GM12892 (cell line): Measurements from ENCODE around the gene RBBP8.

Experiments
- DNase-seq: peaks from one replicate; pipeline ENCODE4 v3.0.0; 2011; ENCODE audit not compliant: insufficient read length
- FAIRE-seq: peaks from 2 replicates; lab custom pipeline; 2011; peaks lifted over from hg19 to GRCh38; lab: Jason Lieb, UNC
- POLR2A ChIP-seq: IDR thresholded peaks from 2 replicates; pipeline ENCODE4 v1.6.1; 2011; ENCODE audit warnings: low read depth, low read length, control low read depth
- POLR2AphosphoS5 ChIP-seq: IDR thresholded peaks from 2 replicates; pipeline ENCODE4 v1.6.1; 2011; ENCODE audit warnings: low read depth, low read length, control low read depth
- TAF1 ChIP-seq: IDR thresholded peaks from 2 replicates; pipeline ENCODE4 v1.6.1; 2011; ENCODE audit warnings: low read depth, mild to moderate bottlenecking, control low read depth, low read length, borderline replicate concordance

The RBBP8 gene

DNA sequence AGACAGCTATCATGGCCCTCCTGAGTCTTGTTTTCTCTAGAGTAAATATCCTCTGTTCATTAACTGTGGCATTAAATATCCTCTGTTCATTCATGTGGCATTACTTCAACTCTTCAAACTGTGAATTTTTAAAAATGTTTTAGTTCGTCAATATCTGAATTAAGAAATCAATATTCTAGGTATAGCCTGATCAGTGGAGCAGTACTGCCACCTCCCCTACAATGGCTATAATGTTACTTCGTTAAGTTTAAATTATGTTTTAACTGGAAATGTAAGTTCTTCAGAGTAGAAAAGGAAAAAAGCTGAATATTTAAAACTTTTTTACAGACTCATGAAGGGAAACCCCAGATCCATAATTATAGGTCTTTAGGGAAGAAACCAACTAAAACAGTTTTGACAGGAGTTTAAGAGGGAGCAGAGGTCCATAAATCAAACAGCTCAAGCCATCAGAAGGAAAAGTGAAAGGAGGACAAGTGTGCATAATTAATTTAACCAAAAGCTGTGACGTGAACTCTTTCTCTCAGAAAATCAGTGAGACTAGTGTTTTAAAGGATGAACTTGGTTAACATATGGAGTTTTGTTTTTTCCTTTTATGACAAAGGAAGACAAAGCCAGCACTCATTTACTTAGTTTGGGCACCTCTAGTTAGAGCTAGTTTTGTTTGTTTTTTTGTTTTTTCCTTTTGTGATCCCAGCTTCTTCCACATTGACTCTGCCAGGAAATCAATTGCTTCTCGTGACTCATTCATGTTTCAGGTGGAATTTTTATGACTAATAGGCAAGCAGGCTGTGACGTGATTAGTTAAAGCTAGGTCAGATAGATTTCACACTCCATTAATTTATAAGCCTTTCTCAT, 44.9 kb downstream of the RBBP8 start:
- TF ChIP-seq POLR2A = no peak
- no peak for TF ChIP-seq POLR2AphosphoS5
- TF ChIP-seq TAF1 = no peak
- no peak for DNase-seq
- FAIRE-seq = peak; percentile 60

DNA sequence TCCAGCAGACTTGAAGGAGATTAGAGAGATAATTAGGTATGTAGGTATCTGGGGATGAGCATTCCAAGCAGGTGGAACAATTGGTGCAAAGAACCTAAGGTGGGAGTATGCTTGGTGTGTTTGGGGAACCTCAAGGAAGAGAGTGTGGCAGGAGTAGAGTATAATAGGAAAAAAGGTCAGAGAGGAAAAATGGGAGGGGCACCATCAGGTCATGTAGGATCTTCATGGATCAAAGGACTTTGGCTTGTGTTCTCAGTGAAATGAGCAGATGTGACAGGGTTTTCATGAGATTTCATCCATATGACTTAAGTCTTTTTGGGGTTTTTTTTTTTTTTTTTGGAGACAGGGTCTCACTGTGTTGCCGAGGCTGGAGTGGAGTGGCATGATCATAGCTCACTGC, 47.3 kb downstream of the RBBP8 start:
- DNase-seq = no peak
- TF ChIP-seq POLR2AphosphoS5 = no peak
- no peak for TF ChIP-seq POLR2A
- TF ChIP-seq TAF1 = no peak
- FAIRE-seq = peak; percentile 60

DNA sequence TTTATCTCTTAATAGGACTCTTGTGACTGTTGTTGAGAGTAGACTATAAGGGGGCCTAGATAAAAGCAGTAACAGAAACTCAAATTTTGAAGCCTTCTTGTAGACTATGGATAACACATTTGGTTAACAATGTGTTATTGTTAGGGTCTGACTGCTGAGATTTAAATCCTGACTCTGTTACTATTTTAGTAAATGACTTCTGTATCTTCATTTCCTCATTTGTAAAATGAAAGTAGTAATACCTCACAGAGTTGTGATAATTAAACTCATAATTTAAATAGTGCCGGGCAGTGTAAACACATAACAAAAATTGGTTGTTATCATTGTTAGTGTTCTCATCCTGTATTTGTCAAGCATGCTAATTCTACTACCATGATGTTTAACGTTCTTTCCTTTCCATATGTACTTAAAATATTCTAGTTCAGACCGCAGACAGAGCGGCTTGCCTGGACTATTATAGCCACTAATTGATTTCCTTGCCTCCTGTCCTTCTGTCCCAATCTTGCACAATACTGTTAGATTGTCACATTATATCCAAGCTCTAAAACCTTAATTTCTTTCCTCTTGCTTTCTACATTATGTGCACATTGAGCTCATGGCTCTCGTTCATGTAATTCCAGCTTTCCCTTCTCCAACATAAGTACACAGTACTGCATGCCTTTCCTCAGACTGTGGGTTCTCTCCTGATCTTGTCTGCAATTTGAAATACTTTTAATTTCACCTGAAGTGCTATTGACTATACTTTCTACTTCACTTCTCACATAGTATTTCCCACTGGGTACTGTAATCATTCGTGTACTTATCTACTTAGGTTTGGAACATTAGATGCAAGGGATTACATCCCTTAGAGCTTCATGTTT, 48.4 kb downstream of the RBBP8 start:
- DNase-seq (no peak), FAIRE-seq (peak; percentile 73)
- TF ChIP-seq POLR2A = no peak
- no peak for TF ChIP-seq TAF1
- no peak for TF ChIP-seq POLR2AphosphoS5

DNA sequence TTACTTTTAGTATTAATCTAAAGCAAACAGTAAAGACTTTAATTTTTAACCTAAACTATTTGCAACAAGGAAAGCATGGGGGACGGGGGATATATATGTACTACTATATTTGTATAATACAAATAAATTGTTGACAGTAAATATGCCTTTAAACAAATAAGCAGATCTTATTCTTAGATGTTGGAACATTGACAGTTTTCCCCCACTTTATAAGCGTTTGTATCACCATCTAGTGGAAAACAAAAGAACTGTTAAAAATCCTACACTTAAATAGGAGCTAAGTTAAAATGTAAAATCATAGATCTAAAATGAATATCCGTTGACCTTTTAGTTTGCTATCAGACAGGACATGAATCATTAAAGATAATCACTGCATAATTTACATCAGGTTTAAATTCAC, 50.0 kb downstream of the RBBP8 start:
- DNase-seq = no peak
- TF ChIP-seq POLR2A (no peak), TAF1 (no peak), POLR2AphosphoS5 (no peak)

DNA sequence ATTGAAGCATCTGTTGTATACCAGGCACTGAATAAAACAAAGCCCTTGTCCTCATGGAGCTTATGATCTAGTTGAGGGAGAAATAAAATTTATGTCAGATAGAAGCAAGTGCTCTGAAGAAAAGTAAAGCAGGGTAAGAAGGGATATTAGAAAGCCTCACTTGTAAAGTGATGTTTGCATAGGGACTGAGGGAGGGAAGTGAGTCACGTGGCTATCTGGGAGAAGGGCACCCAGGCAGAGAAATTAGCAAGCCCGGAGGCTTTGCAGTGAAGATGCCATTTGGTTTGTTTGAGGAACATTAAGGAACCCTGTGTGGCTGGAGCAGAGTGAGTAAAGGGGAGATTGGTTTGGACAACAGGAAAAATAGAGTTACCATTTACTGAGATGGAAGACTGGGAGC, 52.1 kb downstream of the RBBP8 start:
- FAIRE-seq = no peak
- no peak for DNase-seq
- TF ChIP-seq POLR2AphosphoS5 (no peak), TAF1 (no peak), POLR2A (no peak)

More for the DNA sequence above, 50.0 kb downstream of the RBBP8 start:
- FAIRE-seq = peak; percentile 24

DNA sequence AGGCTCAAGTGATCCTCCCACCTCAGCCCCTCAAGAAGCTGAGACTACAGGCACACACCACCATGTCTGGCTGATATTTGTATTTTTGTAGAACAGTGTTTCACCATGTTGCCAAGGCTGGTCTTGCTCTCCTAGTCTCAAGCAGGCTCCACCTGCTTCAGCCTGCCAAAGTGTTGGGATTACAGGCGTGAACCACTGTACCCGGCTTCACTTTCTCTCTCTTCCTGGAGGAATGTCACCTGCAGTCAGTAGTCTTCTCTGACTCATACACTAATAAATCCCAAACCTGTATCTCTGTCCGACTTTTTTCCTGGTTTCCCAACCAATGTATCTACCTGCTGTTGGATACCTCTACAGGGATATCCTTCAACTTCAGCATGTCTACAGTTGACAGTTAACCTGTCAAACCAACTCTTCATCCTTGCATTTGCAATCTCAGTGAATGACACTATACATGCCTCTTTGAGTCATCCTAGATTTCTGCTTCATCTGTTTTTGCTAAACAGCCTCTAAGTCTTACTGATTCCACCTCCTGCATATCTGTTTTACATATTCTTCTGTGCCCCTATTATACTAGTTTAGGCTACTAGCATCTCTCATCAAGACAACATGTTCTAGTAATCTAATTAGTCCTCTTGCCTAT, 54.5 kb downstream of the RBBP8 start:
- FAIRE-seq (peak; percentile 72), DNase-seq (no peak)
- no peak for TF ChIP-seq POLR2A
- no peak for TF ChIP-seq POLR2AphosphoS5
- no peak for TF ChIP-seq TAF1

DNA sequence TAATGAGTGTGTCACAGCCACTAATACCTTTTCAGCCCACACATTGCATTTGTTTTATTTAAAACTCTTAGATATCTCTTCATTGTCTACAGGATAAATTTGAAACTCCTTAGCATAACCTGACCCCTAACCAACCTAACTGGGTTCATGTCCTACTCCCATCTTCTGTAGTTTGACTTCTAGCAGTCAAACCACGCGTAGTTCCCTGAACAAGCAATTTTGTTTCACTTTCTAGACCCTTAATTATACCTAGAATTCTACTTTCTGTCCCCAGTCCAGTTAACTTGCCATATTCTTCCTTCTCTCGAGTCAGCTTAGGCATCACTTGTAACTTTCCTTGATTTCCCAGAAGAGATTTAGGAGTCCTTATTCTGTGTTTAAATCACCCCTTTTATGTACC, 55.1 kb downstream of the RBBP8 start:
- DNase-seq = no peak
- TF ChIP-seq POLR2A (no peak), POLR2AphosphoS5 (no peak), TAF1 (no peak)
- FAIRE-seq = no peak

DNA sequence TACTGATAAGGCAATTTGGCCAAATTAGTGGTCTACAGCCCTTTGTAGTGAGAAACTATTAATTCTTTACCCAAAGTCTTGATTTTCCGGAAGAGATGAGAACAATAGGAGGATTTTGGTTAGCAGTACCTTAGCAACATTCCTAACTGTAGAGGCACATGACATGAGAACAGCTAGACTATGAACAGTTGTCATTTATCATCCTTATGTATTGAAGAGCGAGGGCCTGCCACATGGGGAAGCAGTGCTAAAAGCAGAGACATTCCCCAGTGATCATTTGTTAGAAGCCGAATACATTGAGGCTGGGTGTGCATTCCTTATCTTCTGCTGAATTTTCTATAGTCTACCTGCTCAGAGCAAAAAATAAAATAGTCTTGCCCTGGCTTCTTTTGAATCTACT, 65.2 kb downstream of the RBBP8 start:
- no peak for DNase-seq
- TF ChIP-seq POLR2A = no peak
- no peak for TF ChIP-seq TAF1
- no peak for TF ChIP-seq POLR2AphosphoS5
- no peak for FAIRE-seq

DNA sequence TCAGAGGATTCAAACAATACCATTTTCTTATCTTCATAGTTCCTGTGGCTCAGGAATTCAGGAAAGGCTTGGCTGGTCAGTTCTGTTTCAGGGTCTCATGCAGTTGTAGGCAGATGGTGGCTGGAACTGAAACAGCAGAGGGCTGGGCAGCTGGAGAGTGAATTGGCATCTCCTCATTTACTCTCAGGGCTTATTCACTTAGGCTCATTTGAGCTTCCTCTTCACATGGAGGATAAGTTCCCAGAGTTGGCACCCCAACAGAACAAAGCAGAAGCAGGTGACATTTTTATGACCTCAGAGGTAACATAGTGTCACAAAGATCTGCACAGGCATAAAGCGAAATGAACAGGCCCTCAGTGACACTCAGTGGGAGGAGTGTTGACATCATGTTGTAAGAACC, 66.1 kb downstream of the RBBP8 start:
- DNase-seq = no peak
- FAIRE-seq = no peak

DNA sequence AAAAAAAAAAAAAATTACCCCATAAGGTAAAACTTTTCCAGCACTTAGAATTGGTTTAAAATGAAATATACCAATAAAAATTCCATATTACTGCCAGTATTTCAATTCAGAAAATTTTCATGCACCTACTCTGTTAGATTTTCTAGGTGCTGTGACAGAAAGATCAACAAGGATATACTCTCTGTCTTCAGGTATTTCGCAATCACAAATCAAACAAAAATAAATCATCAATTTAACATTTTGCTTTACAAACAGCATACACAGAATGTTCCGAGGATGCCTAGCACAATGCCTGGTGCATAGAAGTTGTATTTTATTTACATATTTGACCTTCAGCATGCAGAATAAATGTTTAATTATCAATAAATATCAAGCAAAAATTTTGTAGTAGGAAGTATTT, 66.5 kb downstream of the RBBP8 start:
- no peak for TF ChIP-seq POLR2A
- TF ChIP-seq POLR2AphosphoS5 = no peak
- TF ChIP-seq TAF1 = no peak
- no peak for FAIRE-seq

More for the DNA sequence above, 66.1 kb downstream of the RBBP8 start:
- TF ChIP-seq POLR2AphosphoS5 (no peak), TAF1 (no peak), POLR2A (no peak)

DNA sequence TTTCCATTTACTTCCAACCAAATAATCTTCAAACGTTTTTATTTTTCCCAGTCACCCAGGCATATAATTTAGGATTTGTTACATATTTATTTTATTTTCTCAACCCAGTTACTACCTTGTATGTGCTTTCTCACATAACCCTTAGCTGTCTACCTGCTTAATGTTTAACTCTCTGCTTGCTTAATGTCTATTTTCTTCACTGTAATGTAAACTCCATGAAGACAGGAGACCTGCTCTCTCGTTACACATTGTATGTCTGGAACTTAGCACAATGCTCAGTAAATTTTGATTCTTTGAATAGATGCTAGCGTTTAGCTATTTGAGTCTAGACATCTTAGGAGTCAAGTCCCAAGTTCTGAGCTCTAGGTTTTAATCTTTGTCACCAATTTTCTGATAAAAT, 70.2 kb downstream of the RBBP8 start:
- FAIRE-seq = no peak
- no peak for TF ChIP-seq TAF1
- TF ChIP-seq POLR2A = no peak
- no peak for TF ChIP-seq POLR2AphosphoS5
- DNase-seq = no peak

More for the DNA sequence above, 66.5 kb downstream of the RBBP8 start:
- DNase-seq = no peak
